Neural progenitor cell (in vitro differentiated cells): ENCODE results near the gene GUCY1A2. TPM values are rescaled to one million over a fixed set of nuclear protein-coding genes. Genes with fewer than 3 reads are reported as not detected.

Experiments
- DNase-seq: peaks from one replicate; pipeline ENCODE4 v3.0.0-alpha.2; 2016; ENCODE audit warnings: low spot score
- H2AFZ ChIP-seq: fragments of 200-600 bp; sonication (generic); replicated peaks from 2 replicates; pipeline ENCODE4 v1.6.1; 2016; ENCODE audit warnings: antibody characterized with exemption
- H3F3A ChIP-seq: fragments of 200-600 bp; sonication (generic); 2 replicates; pipeline ENCODE4 v1.6.1; 2016; ENCODE audit warnings: antibody characterized with exemption, low read depth
- H3K27ac ChIP-seq: fragments of 200-600 bp; sonication (generic); 2 replicates; pipeline ENCODE4 v1.5.1; 2016; ENCODE audit warnings: mild to moderate bottlenecking
- H3K27me3 ChIP-seq: fragments of 200-600 bp; sonication (generic); 2 replicates; pipeline ENCODE4 v1.6.1; 2016; ENCODE audit warnings: mild to moderate bottlenecking, moderate library complexity
- H3K36me3 ChIP-seq: fragments of 200-600 bp; sonication (generic); 2 replicates; pipeline ENCODE4 v1.5.1; 2016
- H3K4me1 ChIP-seq: fragments of 200-600 bp; sonication (generic); 2 replicates; pipeline ENCODE4 v1.6.1; 2016; ENCODE audit warnings: mixed run types
- H3K4me2 ChIP-seq: fragments of 200-600 bp; sonication (generic); 2 replicates; pipeline ENCODE4 v1.6.1; 2016
- H3K4me3 ChIP-seq: fragments of 200-600 bp; sonication (generic); 2 replicates; pipeline ENCODE4 v1.5.1; 2016
- H3K79me2 ChIP-seq: fragments of 200-600 bp; sonication (generic); 2 replicates; pipeline ENCODE4 v1.6.1; 2016; ENCODE audit warnings: low read depth
- H3K9ac ChIP-seq: fragments of 200-600 bp; sonication (generic); 2 replicates; pipeline ENCODE4 v1.6.1; 2016
- H3K9me3 ChIP-seq: fragments of 200-600 bp; sonication (generic); 2 replicates; pipeline ENCODE4 v1.5.1; 2016; ENCODE audit warnings: low read depth
- H4K20me1 ChIP-seq: fragments of 200-600 bp; sonication (generic); 2 replicates; pipeline ENCODE4 v1.6.1; 2016; ENCODE audit warnings: low read depth
- H3K27ac Mint-ChIP-seq: 3 replicates; pipeline ENCODE4 v1.8.0; 2021; ENCODE audit warnings: mixed read lengths
- H3K27me3 Mint-ChIP-seq: 2 replicates; pipeline ENCODE4 v1.8.0; 2022; ENCODE audit warnings: low read depth, mild to moderate bottlenecking, inconsistent platforms, moderate library complexity, mixed read lengths; ENCODE audit not compliant: insufficient read depth
- H3K36me3 Mint-ChIP-seq: 3 replicates; pipeline ENCODE4 v1.8.0; 2021; ENCODE audit warnings: mixed read lengths
- H3K4me1 Mint-ChIP-seq: 3 replicates; pipeline ENCODE4 v1.8.0; 2021; ENCODE audit warnings: mixed read lengths
- H3K4me3 Mint-ChIP-seq: 3 replicates; pipeline ENCODE4 v1.8.0; 2021; ENCODE audit warnings: mild to moderate bottlenecking, moderate library complexity, mixed read lengths
- H3K9me3 Mint-ChIP-seq: 3 replicates; pipeline ENCODE4 v1.8.0; 2020; ENCODE audit warnings: mixed read lengths
- CTCF ChIP-seq: fragments of 200-600 bp; sonication (generic); IDR thresholded peaks from 2 replicates; pipeline ENCODE4 v1.5.1; 2017; ENCODE audit warnings: antibody characterized with exemption, mild to moderate bottlenecking
- EZH2 ChIP-seq: fragments of 200-600 bp; sonication (generic); IDR thresholded peaks from 2 replicates; pipeline ENCODE4 v1.6.1; 2017; ENCODE audit warnings: antibody characterized with exemption, mild to moderate bottlenecking, moderate library complexity
- EZH2phosphoT487 ChIP-seq: fragments of 200-600 bp; sonication (generic); IDR thresholded peaks from 2 replicates; pipeline ENCODE4 v1.6.1; 2017; ENCODE audit warnings: antibody characterized with exemption
- total RNA-seq: library from RNA; depleted of rRNA; stranded (reverse); fragments of >200 nt; gene quantifications from 2 replicates; pipeline ENCODE4 v1.2.3, GENCODE V29; 2015; ENCODE audit warnings: low replicate concordance

GUCY1A2 gene
- total RNA-seq, 1 donor from 2014 or later = 0.54 TPM

- Histone ChIP-seq H3K4me2 (no peak overlapping the region), H3K36me3 (no peaks in the 10 kb centered on the region)
Observed at GRCh38 chr11:106695506-106695905, 322.8 kb downstream of the GUCY1A2 start.

GRCh38 chr11:106694501-106694900, 323.8 kb downstream of the GUCY1A2 start:
- no peaks in the 10 kb centered on the region for H3K9me3 Mint-ChIP-seq
- no peaks in the 10 kb centered on the region for H3K27me3 Mint-ChIP-seq

More at GRCh38 chr11:106695506-106695905, 322.8 kb downstream of the GUCY1A2 start:
- Histone ChIP-seq H3K9me3 (no peaks in the 10 kb centered on the region), H3K4me1 (no peaks in the 10 kb centered on the region), H3F3A (no peaks in the 10 kb centered on the region), H3K27ac (no peak overlapping the region), H3K79me2 (no peaks in the 10 kb centered on the region), H3K9ac (no peak overlapping the region), H2AFZ (no peak overlapping the region), H3K27me3 (no peaks in the 10 kb centered on the region), H4K20me1 (no peaks in the 10 kb centered on the region), H3K4me3 (no peak overlapping the region)
- no peak for DNase-seq
- Mint-ChIP-seq H3K4me1 (no peaks in the 10 kb centered on the region), H3K36me3 (no peaks in the 10 kb centered on the region), H3K27me3 (no peaks in the 10 kb centered on the region), H3K27ac (no peak overlapping the region), H3K9me3 (no peaks in the 10 kb centered on the region), H3K4me3 (no peak overlapping the region)
- no peak for TF ChIP-seq EZH2
- TF ChIP-seq EZH2phosphoT487 = no peak
- TF ChIP-seq CTCF = no peak

GRCh38 chr11:106691807-106692365, 326.4 kb downstream of the GUCY1A2 start:
- no peaks in the 10 kb centered on the region for H3K4me1 Mint-ChIP-seq
- no peaks in the 10 kb centered on the region for H3K9me3 ChIP-seq
- no peaks in the 10 kb centered on the region for H3K36me3 ChIP-seq

More at GRCh38 chr11:106694501-106694900, 323.8 kb downstream of the GUCY1A2 start:
- Histone ChIP-seq H3F3A (no peaks in the 10 kb centered on the region), H3K27me3 (no peaks in the 10 kb centered on the region), H2AFZ (no peak overlapping the region), H3K27ac (no peak overlapping the region), H3K4me3 (no peak overlapping the region), H3K9me3 (no peaks in the 10 kb centered on the region), H3K4me1 (no peaks in the 10 kb centered on the region), H4K20me1 (no peaks in the 10 kb centered on the region), H3K9ac (no peak overlapping the region), H3K36me3 (no peaks in the 10 kb centered on the region), H3K79me2 (no peaks in the 10 kb centered on the region), H3K4me2 (no peak overlapping the region)
- H3K4me3 Mint-ChIP-seq = no peak overlapping the region
- H3K27ac Mint-ChIP-seq = no peak overlapping the region
- no peaks in the 10 kb centered on the region for H3K36me3 Mint-ChIP-seq
- no peak for DNase-seq
- no peak for TF ChIP-seq CTCF
- no peak for TF ChIP-seq EZH2phosphoT487
- no peak for TF ChIP-seq EZH2
- H3K4me1 Mint-ChIP-seq = no peaks in the 10 kb centered on the region

More at GRCh38 chr11:106691807-106692365, 326.4 kb downstream of the GUCY1A2 start:
- Histone ChIP-seq H3K9ac (no peak overlapping the region), H3K4me2 (no peak overlapping the region), H2AFZ (no peak overlapping the region), H3F3A (no peaks in the 10 kb centered on the region), H3K4me3 (no peak overlapping the region), H3K4me1 (no peaks in the 10 kb centered on the region), H3K27ac (no peak overlapping the region), H3K27me3 (no peaks in the 10 kb centered on the region), H3K79me2 (no peaks in the 10 kb centered on the region), H4K20me1 (no peaks in the 10 kb centered on the region)
- H3K36me3 Mint-ChIP-seq = no peaks in the 10 kb centered on the region
- no peaks in the 10 kb centered on the region for H3K9me3 Mint-ChIP-seq
- DNase-seq = no peak
- no peak for TF ChIP-seq CTCF
- TF ChIP-seq EZH2 = no peak
- TF ChIP-seq EZH2phosphoT487 = no peak
- no peak overlapping the region for H3K27ac Mint-ChIP-seq
- H3K27me3 Mint-ChIP-seq = no peaks in the 10 kb centered on the region
- H3K4me3 Mint-ChIP-seq = no peak overlapping the region
